Transverse colon (tissue), 4 donors: ENCODE data around the gene ZDHHC13. TPM values are rescaled to one million over a fixed set of nuclear protein-coding genes. Genes with fewer than 3 reads are reported as not detected.

Source experiments
- DNase-seq: peaks from one replicate; pipeline ENCODE4 v3.0.0-alpha.2; 2019
- H3K27ac ChIP-seq, 4 donors: fragments of 200-600 bp; sonication (generic); 2 replicates each; pipeline ENCODE4 v1.5.1; 2016 to 2018; ENCODE audit warnings: inconsistent platforms in 4 of 4
- H3K27me3 ChIP-seq: fragments of 200-600 bp; sonication (generic); 2 replicates; pipeline ENCODE4 v1.5.1; 2017; ENCODE audit warnings: inconsistent platforms
- H3K36me3 ChIP-seq, 4 donors: fragments of 200-600 bp; sonication (generic); 2 replicates each; pipeline ENCODE4 v1.5.1; 2017 to 2019; ENCODE audit warnings: inconsistent platforms in 4 of 4
- H3K4me1 ChIP-seq, 4 donors: fragments of 200-600 bp; sonication (generic); 2 replicates each; pipeline ENCODE4 v1.5.1; 2017 to 2020; ENCODE audit warnings: inconsistent platforms in 4 of 4
- H3K4me3 ChIP-seq, 4 donors: fragments of 200-600 bp; sonication (generic); 1 replicate in 1 of 4; 2 replicates in 3 of 4; pipeline versions ENCODE4 v1.5.1 to v1.6.1; 2017 to 2019; ENCODE audit warnings: inconsistent platforms in 4 of 4
- H3K9me3 ChIP-seq, 2 donors: fragments of 200-600 bp; sonication (generic); 2 replicates each; pipeline ENCODE4 v1.5.1; 2017 to 2019; ENCODE audit warnings: inconsistent platforms in 2 of 2
- CTCF ChIP-seq, 5 experiments: fragments of 200-600 bp in 3 of 5; fragments of 450-650 bp in 2 of 5; sonication (generic) in 3 of 5; IDR thresholded peaks; 1 replicate in 2 of 5; 2 replicates in 3 of 5; pipeline ENCODE4 v1.5.1; 2016 to 2017; ENCODE audit warnings: antibody characterized with exemption in 5 of 5, inconsistent platforms in 3 of 5, mild to moderate bottlenecking in 2 of 5, moderate library complexity in 1 of 5
- EP300 ChIP-seq: sonication (generic); formaldehyde crosslinking; IDR thresholded peaks from one replicate; pipeline ENCODE4 v1.6.1; 2017; ENCODE audit warnings: antibody characterized with exemption, low read depth
- POLR2A ChIP-seq: fragments of 450-650 bp; IDR thresholded peaks from one replicate; pipeline ENCODE4 v1.6.1; 2016; ENCODE audit warnings: antibody characterized with exemption, mild to moderate bottlenecking, moderate library complexity
- POLR2AphosphoS5 ChIP-seq, 3 donors: sonication (generic); formaldehyde crosslinking; IDR thresholded peaks; one replicate each; pipeline ENCODE4 v1.6.1; 2016; ENCODE audit warnings: antibody characterized with exemption in 3 of 3
- WGBS, 2 donors: methylation state at CpG; one replicate each; pipeline ENCODE4 v1.1.5; 2018; ENCODE audit warnings: low coverage in 1 of 2; 5-methylcytosine and 5-hydroxymethylcytosine counted together
- in situ Hi-C, 4 donors: fragments of 200-750 bp; cut with MboI; loops; one replicate each; pipeline versions ENCODE4 v1.15.0 to v1.15.1; 2017; ENCODE audit warnings: low sequenced_read_pairs in 3 of 4, low pct_ligation_motif_present in 1 of 4, low pct_unique_long_range_greater_than_20kb in 1 of 4
- intact Hi-C: fragments of 100-400 bp; cut with DNase I; formaldehyde crosslinking; loops from one replicate; pipeline ENCODE4 v1.15.1; 2023; ENCODE audit warnings: low total_unique reads
- total RNA-seq, 4 donors: library from RNA; depleted of rRNA; stranded (reverse); fragments of >200 nt; gene quantifications; one replicate each; pipeline ENCODE4 v1.1.0, GENCODE V29; 2016

ZDHHC13 gene
- total RNA-seq, 4 donors from 2014 or later = 16.1 to 33.3 (median 28.3) TPM

GRCh38 chr11:19225123-19225522, 108.2 kb downstream of the ZDHHC13 start:
- Histone ChIP-seq H3K4me3 (no peak overlapping the region), H3K9me3 (no peaks in the 10 kb centered on the region), H3K27me3 (no peaks in the 10 kb centered on the region), H3K27ac (peak overlapping the region in 3 of 4 donors; percentile 1 to 63 (median 25)), H3K36me3 (no peaks in the 10 kb centered on the region), H3K4me1 (peaks cover 0 to 18% (median 7%) of the 10 kb centered on the region in 4 donors)
- WGBS, 2 donors = 69% methylated on average over 6 of the region's 6 CpGs; no CpG with 5 or more reads in 1 of the 2 donors
- TF ChIP-seq CTCF (IDR thresholded peaks at IDR 0.05) (no peak), EP300 (no peak), POLR2AphosphoS5 (IDR thresholded peaks at IDR 0.05) (no peak), POLR2A (no peak)
- DNase-seq = no peak
- intact Hi-C loops = no loop called here
- in situ Hi-C loops = no loop called here

GRCh38 chr11:19225581-19225980, 108.6 kb downstream of the ZDHHC13 start:
- intact Hi-C loops (no loop called here), in situ Hi-C loops (no loop called here)
- WGBS, 2 donors = 58 to 65% methylated on average over 2 to 3 of the region's 3 CpGs
- no peaks in the 10 kb centered on the region for H3K36me3 ChIP-seq
- peaks cover 0 to 18% (median 7%) of the 10 kb centered on the region in 4 donors for H3K4me1 ChIP-seq
- TF ChIP-seq POLR2A (no peak), POLR2AphosphoS5 (IDR thresholded peaks at IDR 0.05) (no peak), CTCF (IDR thresholded peaks at IDR 0.05) (no peak), EP300 (no peak)
- no peaks in the 10 kb centered on the region for H3K9me3 ChIP-seq
- no peaks in the 10 kb centered on the region for H3K27me3 ChIP-seq
- H3K4me3 ChIP-seq = no peak overlapping the region
- DNase-seq = peak; percentile 45
- peak overlapping the region in 3 of 4 donors; percentile 1 to 63 (median 25) for H3K27ac ChIP-seq

Other genes starting within 250 kb of the ZDHHC13 start
- not detected for gene MRGPRX1, start 177.8 kb upstream of the ZDHHC13 start, total RNA-seq
- not detected for gene MRGPRX2, start 56.5 kb upstream of the ZDHHC13 start, total RNA-seq
- gene CSRP3, start 84.8 kb downstream of the ZDHHC13 start, total RNA-seq = not detected
- gene E2F8, start 123.8 kb downstream of the ZDHHC13 start, total RNA-seq = 1 to 10 TPM in 2 of 4 donors, under 1 TPM in 1, not detected in 1; 0.64 to 1.2 (median 1.2) TPM